OCI-LY1 (cell line): ENCODE data around the gene MRC2.
A peak's percentile ranks its signal among the peaks of the same experiment; 100 is the strongest.

ENCODE experiments used
- H2AFZ ChIP-seq: fragments of 200-600 bp; sonication (generic), shearing (Covaris generic); 2 replicates; pipeline ENCODE4 v1.6.0; 2014; ENCODE audit warnings: antibody characterized with exemption, mild to moderate bottlenecking, low read length
- H3F3A ChIP-seq: fragments of 200-600 bp; sonication (generic), shearing (Covaris generic); 2 replicates; pipeline ENCODE4 v1.6.0; 2014; ENCODE audit warnings: mild to moderate bottlenecking, antibody characterized with exemption, low read length, moderate library complexity; ENCODE audit not compliant: insufficient read depth
- H3K27ac ChIP-seq: fragments of 200-600 bp; sonication (generic); 2 replicates; pipeline ENCODE4 v1.5.1; 2014; ENCODE audit warnings: low read length, mixed run types, mild to moderate bottlenecking, low read depth; ENCODE audit not compliant: poor library complexity, severe bottlenecking
- H3K27me3 ChIP-seq: fragments of 200-600 bp; sonication (generic); 2 replicates; pipeline ENCODE4 v1.6.0; 2014; ENCODE audit warnings: antibody characterized with exemption, mild to moderate bottlenecking, low read length, moderate library complexity; ENCODE audit not compliant: insufficient read depth
- H3K36me3 ChIP-seq: fragments of 200-600 bp; sonication (generic); 2 replicates; pipeline ENCODE4 v1.6.1; 2014; ENCODE audit warnings: mild to moderate bottlenecking, antibody characterized with exemption, low read length, moderate library complexity, mixed read lengths; ENCODE audit not compliant: insufficient read depth
- H3K4me1 ChIP-seq: fragments of 200-600 bp; sonication (generic); 2 replicates; pipeline ENCODE4 v1.5.1; 2014; ENCODE audit warnings: mild to moderate bottlenecking, low read length, moderate library complexity; ENCODE audit not compliant: insufficient read depth, severe bottlenecking
- H3K4me2 ChIP-seq: fragments of 200-600 bp; sonication (generic), shearing (Covaris generic); 2 replicates; pipeline ENCODE4 v1.6.1; 2014; ENCODE audit warnings: low read length
- H3K4me3 ChIP-seq: fragments of 200-600 bp; sonication (generic); 2 replicates; pipeline ENCODE4 v1.5.1; 2014; ENCODE audit warnings: low read length, low read depth, mild to moderate bottlenecking, mixed read lengths; ENCODE audit not compliant: poor library complexity, severe bottlenecking
- H3K79me2 ChIP-seq: fragments of 200-600 bp; shearing (Covaris generic); 2 replicates; pipeline ENCODE4 v1.6.1; 2016; ENCODE audit warnings: mixed run types, low read length, mixed read lengths; ENCODE audit not compliant: insufficient read depth
- H3K9ac ChIP-seq: fragments of 200-600 bp; sonication (generic), shearing (Covaris generic); 2 replicates; pipeline ENCODE4 v1.6.1; 2014; ENCODE audit warnings: mild to moderate bottlenecking, low read length, mixed read lengths
- H3K9me2 ChIP-seq: fragments of 200-600 bp; sonication (generic), shearing (Covaris generic); 2 replicates; pipeline ENCODE4 v1.6.1; 2014; ENCODE audit warnings: low read depth, mild to moderate bottlenecking, low read length, mixed read lengths
- H3K9me3 ChIP-seq: fragments of 200-600 bp; shearing (Covaris generic); 2 replicates; pipeline ENCODE4 v1.6.1; 2014; ENCODE audit warnings: low read length, mixed read lengths
- H4K20me1 ChIP-seq: fragments of 200-600 bp; sonication (generic), shearing (Covaris generic); 2 replicates; pipeline ENCODE4 v1.6.0; 2016; ENCODE audit warnings: mild to moderate bottlenecking, low read length; ENCODE audit not compliant: insufficient read depth
- CTCF ChIP-seq: fragments of 200-600 bp; sonication (generic), shearing (Covaris generic); IDR thresholded peaks from 2 replicates; pipeline ENCODE4 v1.5.1; 2017; ENCODE audit warnings: mild to moderate bottlenecking, antibody characterized with exemption, low read length, moderate library complexity, mixed read lengths
- EZH2 ChIP-seq: fragments of 200-600 bp; sonication (generic), shearing (Covaris generic); IDR thresholded peaks from 2 replicates; pipeline ENCODE4 v1.8.0; 2017; ENCODE audit warnings: borderline replicate concordance, mixed run types, mild to moderate bottlenecking, antibody characterized with exemption, low read length, moderate library complexity, mixed read lengths

Gene MRC2

DNA sequence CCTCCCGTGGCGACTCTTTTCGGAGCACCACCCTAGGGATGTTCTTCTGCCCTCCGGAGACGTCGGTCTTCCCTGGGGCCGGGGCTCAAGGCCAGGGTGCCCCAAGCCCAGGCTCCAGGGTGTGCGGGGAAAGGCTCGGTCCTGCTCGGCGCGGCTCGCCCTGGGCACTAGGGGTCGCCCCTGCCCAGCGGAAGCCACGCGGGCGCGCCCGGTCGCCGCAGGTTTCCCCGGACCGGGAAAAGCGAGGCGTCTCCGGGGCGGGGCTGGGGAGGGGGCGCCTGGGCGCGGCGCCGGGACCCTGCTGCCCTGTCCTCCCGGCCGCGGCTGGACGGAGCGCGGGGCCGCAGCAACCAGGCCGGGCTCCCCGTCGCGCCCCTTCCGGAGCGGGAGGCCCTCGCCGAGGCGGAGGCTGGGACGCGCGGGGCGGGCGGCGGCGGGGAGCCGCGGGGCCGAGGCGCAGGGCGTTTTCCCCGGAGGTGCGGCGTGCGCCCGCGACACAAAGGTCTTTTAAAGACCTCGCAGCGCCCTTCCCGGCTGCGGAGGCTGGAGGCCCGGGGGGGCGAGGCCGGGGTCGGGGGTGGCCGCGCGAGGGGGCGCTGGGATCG is 76.4 kb downstream of the MRC2 start:
- Histone ChIP-seq H3K4me2 (peak overlapping the region; percentile 52), H2AFZ (no peak overlapping the region), H3K4me3 (peak overlapping the region; percentile 42), H3K4me1 (no peaks in the 10 kb centered on the region), H3K36me3 (no peaks in the 10 kb centered on the region; the same call in 1 of the 2 replicates), H3K27me3 (no peaks in the 10 kb centered on the region; the same call in 1 of the 2 replicates), H4K20me1 (no peaks in the 10 kb centered on the region), H3K9me2 (no peaks in the 10 kb centered on the region), H3K27ac (no peak overlapping the region), H3K9me3 (peaks cover 3% of the 10 kb centered on the region; the same call in 1 of the 2 replicates), H3K9ac (no peak overlapping the region), H3K79me2 (no peaks in the 10 kb centered on the region), H3F3A (no peaks in the 10 kb centered on the region)
- TF ChIP-seq CTCF (peak; percentile 54), EZH2 (no peak)

DNA sequence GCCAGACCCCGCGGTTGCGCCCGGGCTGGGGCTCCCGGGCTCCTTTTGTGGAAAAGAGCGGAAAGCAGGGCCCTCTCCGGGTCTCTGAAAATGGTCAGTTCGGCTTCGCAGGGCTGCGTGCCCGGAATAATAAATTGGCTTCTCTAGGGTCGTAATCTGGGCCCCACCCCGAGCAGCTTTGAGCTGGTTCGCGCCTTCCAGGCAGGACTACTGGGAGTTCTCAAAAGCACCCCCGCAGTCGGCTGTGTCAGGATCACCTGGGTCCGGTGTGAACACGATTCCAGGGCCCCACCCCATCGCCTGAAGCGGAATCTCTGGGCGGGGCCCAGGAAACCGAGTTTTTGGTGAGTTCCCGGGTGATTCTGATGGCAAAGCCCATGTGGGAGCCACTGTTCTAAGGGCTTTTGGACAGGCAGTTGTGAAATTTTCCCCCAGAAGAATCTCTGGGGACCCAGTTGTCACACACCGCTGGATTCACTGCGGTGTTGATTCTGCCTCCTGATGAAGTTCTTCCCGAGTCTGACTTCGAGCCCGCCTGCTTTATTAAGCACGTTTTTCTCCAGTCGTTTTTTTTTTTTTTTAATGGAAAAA is 77.0 kb downstream of the MRC2 start:
- Histone ChIP-seq H3K4me3 (peak overlapping the region; percentile 42), H3K27me3 (no peaks in the 10 kb centered on the region; the same call in 1 of the 2 replicates), H3K9me3 (peaks cover 3% of the 10 kb centered on the region; the same call in 1 of the 2 replicates), H3K9ac (no peak overlapping the region), H3K4me1 (no peaks in the 10 kb centered on the region), H3K9me2 (no peaks in the 10 kb centered on the region), H3K36me3 (no peaks in the 10 kb centered on the region; the same call in 1 of the 2 replicates), H3K4me2 (peak overlapping the region; percentile 52), H4K20me1 (no peaks in the 10 kb centered on the region), H3K79me2 (no peaks in the 10 kb centered on the region), H3K27ac (no peak overlapping the region), H2AFZ (no peak overlapping the region), H3F3A (no peaks in the 10 kb centered on the region)
- TF ChIP-seq CTCF = no peak
- no peak for TF ChIP-seq EZH2

DNA sequence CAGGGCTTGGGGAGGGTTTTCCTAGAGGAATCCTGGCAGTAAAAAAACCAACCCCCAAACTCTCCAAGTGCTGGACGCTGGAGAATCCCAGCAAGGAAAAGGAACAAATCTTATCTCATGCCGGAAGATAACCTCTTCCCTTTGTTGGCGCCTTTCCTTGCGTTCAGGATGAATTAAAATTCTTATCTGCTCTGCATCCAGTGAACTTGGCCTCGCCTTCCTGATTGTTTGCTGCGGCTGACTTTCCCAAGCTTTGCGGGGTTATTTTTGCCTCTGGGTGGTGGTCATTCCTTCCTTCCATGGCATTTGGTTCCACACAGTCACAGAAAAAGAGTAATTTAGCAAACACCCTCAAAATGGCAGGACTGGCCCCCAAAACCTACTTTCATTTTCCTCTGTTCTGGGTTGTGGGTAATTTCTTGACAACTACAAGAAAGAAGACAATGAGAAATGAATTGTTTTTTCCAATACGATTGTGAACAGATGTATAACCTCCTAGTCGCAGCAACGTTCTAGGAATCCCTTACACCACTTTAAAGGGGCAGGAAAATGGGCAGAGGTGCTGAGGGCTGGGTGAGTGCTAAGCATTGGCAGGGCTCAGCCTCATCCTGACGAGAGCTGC is 77.8 kb downstream of the MRC2 start:
- H3K4me3 ChIP-seq = no peak overlapping the region
- no peak overlapping the region for H3K9ac ChIP-seq
- peaks cover 3% of the 10 kb centered on the region; the same call in 1 of the 2 replicates for H3K9me3 ChIP-seq

More for the DNA sequence above, 77.8 kb downstream of the MRC2 start:
- no peaks in the 10 kb centered on the region for H3K79me2 ChIP-seq
- H3K9me2 ChIP-seq = no peaks in the 10 kb centered on the region
- H3F3A ChIP-seq = no peaks in the 10 kb centered on the region
- no peaks in the 10 kb centered on the region; the same call in 1 of the 2 replicates for H3K27me3 ChIP-seq
- H3K4me1 ChIP-seq = no peaks in the 10 kb centered on the region
- H2AFZ ChIP-seq = no peak overlapping the region
- no peak overlapping the region for H3K27ac ChIP-seq
- no peaks in the 10 kb centered on the region; the same call in 1 of the 2 replicates for H3K36me3 ChIP-seq
- TF ChIP-seq EZH2 = no peak
- TF ChIP-seq CTCF = no peak
- no peaks in the 10 kb centered on the region for H4K20me1 ChIP-seq
- no peak overlapping the region for H3K4me2 ChIP-seq
